Renal cortex interstitium (tissue), 11 donors: ENCODE results near the gene ABHD1. TPM values are rescaled to one million over a fixed set of nuclear protein-coding genes. Genes with fewer than 3 reads are reported as not detected.
A peak's percentile ranks its signal among the peaks of the same experiment; 100 is the strongest.
"Not testable (repeated sequence)": the region's sequence is repeated elsewhere in the genome, so short reads cannot be mapped to it uniquely, and the experiment has no call there.

Experiments used
- DNase-seq, 11 donors: peaks; one replicate each; pipeline ENCODE4 v3.0.0-alpha.2; 2013; ENCODE audit warnings: low read depth in 9 of 11, low spot score in 4 of 11; ENCODE audit errors: extremely low read depth in 1 of 11
- polyA plus RNA-seq, 3 donors: library from polyadenylated mRNA; unstranded; fragments of 120-200 nt; gene quantifications; one replicate each; pipeline ENCODE4 v1.2.1, GENCODE V29; 2013; ENCODE audit not compliant: insufficient read length in 3 of 3

ABHD1 gene
- polyA plus RNA-seq, 3 donors = 1.3 to 1.9 (median 1.6) TPM

DNA sequence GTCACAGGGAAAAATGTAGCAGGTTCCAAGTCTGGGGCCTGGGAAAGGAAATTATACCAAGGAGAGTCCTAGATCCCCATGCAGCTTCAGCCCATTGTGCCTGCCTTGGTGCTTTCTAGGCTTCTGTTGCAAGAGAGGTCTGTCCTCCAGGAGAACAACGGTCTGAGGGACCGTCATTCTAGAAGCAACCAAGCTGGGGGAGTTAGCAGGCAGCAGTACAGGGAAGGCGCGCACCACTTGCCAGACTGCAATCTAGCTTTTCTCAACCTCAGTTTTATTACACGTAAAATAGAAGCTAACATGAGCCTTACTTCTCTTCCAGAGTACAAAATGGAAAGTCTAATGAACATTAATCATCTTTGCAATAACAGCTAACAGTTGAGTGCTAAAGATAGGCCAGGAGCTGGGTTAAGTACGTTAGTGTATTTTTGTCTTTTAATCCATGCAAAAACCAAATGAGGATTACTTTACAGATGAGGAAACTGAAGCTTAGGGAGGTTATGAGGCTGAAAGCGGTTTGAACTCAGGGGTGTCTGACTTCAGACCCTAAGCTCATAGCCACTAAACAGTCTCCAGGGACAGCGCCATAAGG lies 27.1 kb downstream of the ABHD1 start:
- DNase-seq = no peak

DNA sequence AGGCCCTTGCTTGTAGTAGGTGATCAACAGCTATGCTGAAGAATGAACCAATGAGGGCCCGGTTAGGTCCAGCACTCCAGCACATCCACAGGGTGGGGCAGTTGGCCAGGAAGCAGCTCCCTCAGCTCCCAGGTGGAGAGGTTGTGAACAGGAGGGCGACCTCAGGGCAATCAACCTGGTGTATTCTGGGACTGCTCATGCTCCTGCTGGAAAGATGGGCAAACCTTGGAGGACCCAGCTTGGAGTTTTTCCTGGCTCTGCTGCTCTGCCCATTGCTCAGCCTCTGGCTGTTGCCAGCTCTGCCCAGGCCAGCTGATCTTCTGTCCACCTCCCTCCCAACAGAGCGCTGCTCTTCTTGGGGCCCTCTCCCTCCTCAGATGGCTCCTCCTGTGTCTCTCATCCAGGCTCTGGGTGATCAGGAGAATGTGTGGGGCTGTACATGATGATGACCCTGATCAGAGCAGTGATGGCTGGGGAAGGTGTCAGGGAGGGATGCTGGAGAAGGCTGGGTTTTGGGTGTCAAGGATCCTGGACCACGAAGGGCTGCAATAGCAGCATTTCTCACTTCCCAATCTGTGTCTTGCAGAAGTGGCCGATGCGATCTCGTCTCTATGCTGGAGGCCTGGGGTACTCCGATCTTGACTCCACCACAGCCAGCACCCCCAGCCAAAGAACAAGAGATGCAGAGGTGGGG lies 28.6 kb downstream of the ABHD1 start:
- no peak for DNase-seq

DNA sequence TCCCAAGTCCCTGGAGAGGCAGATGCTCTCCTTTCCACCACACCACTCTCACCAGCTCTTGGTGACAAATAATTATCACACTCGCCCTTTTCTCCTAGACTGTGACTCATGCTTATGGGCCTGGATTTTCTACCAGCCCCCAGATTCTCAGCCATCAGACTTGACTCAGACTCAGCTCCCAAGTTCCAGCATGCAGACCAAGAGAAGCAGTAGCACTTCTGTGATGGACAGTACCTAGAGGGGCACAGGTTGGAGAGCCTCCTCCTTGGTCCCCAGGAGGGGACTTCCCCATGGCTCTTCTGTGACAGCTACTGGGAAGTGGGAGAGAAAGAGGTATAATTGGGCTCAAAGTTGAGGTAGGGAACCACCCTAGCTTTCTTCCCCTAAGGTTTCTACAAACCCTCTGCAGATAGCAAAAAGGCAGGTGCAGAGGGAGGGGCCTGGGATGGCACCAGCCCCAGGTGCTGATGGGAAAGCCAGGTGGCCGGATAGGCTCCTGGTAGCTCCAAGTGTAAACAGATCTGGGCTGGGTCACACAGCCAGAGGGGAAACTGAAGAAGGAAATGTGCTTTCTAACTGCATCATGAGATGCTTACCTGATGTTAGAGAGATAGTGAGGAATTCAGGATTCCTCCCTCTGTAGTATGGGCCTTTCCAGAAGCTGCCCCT lies 29.3 kb downstream of the ABHD1 start:
- DNase-seq = no peak

DNA sequence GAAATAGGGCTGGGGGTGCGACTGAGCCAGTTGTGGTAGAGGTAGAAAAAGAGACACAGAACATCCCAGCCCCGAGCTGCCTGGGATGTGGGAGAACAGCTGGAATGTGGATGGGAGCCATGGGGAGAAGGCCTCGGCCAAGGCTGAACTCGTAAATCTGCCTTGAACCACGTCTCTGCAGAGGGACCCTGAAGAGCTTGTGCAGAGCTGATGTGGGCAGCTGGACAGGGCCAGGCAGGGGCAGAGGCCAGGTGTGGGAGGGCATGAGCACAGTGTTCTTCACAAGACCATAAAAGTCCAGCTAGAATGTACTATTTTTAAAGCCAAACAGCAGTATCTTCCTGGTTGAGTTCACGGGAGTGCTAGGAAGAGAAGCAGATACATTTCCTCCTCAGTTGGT lies 30.9 kb downstream of the ABHD1 start:
- DNase-seq = peak in 9 of 11 donors; percentile 25 to 55 (median 40)

DNA sequence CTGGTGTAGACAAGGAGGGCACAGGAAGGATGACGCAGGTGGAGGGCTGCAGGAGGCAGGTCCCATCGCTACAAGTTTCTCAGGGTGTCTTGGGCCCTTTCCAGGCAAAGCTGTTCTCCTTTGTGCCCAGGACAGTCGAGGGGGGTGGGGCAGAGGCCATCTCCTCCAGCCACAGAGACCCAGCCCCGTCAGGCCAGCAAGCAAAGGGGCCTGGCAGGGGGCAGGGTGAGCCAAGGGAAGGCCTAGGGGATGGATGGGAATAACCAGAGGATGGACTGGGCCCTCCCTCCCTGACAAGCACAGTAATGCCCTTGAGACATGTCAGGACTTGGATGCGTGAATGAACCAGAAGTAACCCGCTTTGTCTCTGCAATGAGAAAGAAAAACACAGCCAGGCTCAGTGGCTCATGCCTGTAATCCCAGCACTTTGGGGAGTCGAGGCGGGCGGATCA lies 31.5 kb downstream of the ABHD1 start:
- no peak for DNase-seq

DNA sequence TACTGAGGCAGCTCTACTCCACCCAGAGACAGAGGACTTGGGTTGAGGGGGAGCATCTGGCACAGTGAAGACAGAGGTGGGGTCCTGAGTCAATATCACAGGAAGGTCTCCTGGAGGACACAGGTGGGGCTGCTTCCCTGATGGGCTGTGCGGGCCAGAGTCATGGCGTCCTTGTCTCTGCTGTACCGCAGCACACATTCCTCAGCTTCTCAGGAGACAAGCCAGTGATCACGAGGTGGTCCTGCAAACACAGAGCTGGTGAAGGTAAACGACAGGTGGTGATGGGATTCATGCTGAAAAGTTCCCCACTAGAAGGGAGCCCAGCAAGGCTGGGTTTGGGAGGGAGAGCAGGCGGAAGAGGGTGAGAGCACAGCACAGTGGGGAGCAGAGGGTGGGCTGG lies 34.9 kb downstream of the ABHD1 start:
- DNase-seq = no peak

DNA sequence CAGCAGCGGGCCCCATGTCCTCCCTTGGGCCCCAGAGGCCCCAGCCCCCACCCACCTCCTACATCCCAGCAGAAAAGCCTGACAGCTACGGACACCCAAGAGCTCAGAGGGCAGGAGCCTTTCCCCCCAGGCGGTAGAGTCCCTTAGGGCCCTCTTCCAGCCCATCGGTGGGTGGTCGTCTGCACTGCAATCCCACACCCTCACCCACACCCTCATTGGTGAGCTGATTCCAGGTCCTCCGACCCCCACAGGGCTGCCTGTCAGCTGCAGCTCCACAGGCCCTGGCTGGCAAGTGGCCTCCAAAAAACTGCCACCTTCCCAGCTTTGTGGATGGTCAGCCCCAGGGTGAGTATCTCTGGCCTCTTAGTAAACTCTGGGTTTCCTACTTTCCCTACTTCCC lies 35.7 kb downstream of the ABHD1 start:
- no peak for DNase-seq

DNA sequence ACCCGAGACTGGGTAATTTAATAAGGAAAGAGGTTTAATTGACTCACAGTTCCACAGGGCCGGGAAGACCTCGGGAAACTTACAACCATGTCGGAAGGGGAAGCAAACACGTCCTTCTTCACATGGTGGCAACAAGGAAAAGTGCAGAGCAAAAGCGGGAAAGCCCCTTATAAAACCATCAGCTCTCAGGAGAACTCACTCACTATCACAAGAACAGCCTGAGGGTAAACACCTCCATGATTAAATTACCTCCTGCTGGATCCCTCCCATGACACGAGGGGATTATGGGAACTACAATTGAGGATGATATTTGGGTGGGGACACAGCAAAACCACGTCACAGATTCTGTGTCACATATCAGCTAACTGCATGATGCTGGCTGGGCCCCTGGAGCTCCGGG lies 36.6 kb downstream of the ABHD1 start:
- no peak for DNase-seq

DNA sequence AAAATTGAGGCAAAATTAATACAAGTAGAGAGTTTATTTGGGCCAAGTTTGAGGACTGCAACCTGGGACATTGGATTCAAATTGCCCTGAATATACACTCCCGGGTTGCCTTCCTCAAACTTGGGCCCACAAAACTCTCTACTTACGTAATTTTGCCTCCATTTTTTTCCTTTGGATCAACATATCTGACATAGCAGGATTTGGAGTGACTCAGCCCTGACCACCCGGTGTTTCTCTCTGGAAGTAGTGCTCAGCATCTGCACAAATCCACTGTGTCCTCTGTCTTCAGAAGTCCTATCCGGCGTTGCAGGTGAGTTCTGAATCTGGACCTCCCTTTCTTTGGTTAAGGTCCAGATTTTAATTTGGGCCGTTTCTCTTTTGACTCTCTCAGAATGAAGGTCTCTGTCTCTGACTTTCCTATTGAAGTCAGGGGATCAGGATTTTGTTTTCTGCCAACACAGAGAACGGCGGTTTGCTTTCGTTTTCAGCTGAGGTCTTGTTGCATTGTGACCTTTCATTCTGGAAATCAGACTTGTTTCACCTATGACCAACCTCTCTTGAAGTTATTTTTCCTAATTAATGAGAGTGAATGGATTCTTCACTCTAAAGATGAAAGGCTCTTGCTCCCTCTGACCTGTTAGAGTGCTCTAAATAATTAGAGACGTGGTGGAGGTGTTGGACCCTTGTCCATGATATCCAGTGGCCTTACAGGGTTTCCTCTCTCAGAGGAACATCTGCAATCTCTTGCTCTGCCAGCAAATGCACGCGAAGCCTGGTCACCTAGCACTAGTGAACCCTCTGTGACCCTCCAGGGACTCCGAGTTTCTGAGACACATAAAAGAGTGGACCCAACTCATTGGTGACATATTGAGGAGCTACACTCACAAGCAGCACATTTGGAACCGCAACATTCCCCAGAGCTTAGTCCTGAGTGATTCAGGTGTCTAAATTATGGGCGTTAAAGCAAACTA lies 38.8 kb downstream of the ABHD1 start:
- DNase-seq = no peak

DNA sequence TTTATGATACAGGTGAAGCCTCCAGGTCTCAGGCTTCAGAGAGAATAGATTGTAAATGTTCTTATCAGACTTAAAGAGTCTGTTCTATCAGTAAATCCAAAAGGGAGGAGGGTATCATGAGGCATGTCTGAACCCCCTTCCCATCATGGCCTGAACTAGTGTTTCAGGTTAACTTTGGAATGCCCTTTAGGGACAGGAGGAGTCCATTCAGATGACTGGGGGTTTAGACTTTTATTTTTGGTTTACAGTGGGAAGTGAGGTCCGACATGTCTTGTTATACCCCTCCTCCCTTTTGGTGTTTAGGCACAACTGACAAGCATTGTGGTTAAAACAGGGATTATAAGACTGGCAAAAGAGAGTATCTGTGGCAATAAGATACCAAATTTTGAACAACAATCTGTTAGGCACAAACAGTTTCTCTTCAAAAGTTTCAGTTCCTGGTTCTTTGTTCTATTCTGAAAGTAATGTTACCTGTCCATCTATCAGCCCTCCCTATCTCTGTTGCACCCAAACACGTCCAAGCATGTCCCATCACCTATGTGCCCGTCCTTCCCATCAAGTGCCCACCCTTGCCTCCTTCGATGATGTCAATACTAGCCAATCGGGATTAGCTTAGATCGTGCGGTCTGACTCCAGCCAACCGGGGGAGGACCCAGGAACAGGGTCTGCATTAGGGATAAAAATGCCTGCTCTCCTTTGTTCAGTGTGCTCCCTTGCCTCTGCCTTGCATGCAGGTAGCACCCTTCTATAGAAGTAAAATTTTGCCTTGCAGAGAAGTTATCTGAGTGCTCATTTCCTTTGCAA lies 41.5 kb downstream of the ABHD1 start:
- DNase-seq = no peak

DNA sequence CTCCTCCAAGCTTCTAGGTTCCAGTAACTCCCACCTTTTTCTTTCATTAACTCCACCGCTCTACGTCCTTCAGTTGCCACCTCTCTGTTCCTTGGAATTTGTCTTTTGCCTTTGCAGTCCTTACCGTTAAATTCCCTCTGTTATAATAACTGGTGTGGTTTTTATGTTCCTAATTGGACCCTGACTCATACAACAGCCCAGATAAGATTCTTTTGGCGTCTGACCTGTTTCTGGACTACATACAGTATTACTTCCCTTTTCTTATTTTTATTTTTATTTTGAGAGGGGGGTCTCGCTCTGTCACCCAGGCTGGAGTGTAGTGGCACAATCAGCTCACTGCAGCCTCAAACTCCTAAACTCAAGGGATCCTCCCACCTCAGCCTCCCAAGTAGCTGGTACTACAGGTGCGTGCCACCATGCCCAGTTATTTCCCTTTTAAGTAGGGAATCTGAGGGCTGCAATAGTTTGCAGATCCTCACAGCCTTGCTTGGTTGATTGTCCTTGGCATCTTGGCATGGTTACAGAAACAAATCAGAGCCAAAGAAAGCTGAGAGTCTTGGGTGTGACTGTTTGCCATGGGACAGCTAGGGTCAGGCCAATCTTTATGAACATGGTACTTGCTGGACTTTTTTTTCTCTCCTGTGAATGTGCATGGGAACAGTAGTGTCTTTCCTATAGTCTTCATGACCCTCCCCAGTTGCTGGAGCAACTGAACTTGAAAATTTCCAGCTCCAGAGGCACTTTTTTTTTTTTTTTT lies 47.1 kb downstream of the ABHD1 start:
- no peak for DNase-seq

DNA sequence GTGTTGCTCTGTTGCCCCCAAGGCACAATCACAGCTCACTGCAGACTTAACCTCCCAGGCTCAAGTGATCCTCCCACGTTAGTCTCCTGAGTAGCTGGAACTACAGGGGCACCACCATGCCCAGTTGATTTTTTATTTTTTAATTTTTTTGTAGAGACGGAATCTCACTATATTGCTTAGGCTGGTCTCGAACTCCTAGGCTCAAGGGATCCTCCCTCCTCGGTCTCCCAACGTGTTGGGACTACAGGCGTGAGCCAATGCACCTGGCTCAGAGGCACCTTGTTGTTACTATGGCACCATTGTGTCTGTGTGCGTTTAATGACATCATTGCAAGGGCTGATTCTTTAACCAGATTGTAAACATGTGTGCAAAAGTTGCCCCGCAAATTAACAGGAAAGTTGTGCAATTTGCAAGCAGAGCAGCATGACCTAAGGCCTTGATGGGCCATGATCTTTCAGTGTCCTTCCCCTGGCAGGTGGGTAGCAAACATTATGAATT lies 47.8 kb downstream of the ABHD1 start:
- DNase-seq = no peak

DNA sequence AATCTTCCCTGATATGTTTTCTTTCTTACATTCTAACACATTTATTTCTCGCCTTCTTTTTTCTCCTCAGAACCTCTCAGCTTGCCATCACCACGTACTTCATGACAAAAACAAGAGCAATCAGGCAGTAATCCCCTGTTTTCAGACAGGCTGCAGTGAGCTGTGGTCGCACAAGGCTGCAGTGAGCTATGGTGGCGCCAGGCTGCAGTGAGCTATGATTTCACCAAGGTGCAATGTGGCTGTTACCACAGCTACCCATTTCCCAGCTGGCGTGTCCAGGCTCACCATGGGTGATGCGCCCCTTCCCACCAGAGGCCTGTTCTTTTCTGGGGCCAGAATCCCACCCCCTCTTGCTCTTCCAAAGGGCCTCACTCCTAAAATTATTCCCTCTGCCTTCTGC lies 51.0 kb downstream of the ABHD1 start:
- DNase-seq = no peak

DNA sequence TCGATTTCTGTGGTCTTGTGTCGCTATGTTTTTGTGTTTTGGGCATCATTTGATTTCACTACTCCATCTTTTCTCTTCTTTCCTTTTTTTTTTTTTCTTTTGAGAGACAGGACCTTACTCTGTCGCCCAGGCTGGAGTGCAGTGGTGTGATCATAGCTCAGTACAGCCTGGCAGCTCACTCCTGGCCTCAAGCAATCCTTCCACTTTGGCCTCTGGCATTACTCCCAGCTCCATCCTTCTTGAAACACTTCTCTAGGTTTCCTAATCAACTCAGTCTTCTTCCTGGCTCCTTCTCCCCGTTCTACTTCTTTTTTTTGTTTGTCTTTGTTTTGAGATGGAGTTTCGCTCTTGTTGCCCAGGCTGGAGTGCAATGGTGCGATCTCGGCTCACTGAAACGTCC lies 51.7 kb downstream of the ABHD1 start:
- DNase-seq = no peak

DNA sequence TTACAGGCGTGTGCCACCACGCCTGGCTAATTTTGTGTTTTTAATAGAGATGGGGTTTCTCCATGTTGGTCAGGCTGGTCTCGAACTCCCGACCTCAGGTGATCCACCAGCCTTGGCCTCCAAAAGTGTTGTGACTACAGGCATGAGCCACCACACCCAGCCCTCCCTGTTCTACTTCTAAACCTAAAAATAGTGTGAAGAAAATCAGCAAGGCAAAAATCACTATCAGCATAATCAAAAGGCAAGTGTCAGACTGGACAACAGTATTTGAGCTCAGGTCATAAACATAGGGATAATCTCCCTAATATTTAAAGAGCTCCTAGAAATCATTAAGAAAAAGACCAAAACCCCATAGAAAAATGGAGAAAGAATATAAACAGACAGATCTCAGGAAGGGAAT lies 52.2 kb downstream of the ABHD1 start:
- DNase-seq = not testable (repeated sequence)

DNA sequence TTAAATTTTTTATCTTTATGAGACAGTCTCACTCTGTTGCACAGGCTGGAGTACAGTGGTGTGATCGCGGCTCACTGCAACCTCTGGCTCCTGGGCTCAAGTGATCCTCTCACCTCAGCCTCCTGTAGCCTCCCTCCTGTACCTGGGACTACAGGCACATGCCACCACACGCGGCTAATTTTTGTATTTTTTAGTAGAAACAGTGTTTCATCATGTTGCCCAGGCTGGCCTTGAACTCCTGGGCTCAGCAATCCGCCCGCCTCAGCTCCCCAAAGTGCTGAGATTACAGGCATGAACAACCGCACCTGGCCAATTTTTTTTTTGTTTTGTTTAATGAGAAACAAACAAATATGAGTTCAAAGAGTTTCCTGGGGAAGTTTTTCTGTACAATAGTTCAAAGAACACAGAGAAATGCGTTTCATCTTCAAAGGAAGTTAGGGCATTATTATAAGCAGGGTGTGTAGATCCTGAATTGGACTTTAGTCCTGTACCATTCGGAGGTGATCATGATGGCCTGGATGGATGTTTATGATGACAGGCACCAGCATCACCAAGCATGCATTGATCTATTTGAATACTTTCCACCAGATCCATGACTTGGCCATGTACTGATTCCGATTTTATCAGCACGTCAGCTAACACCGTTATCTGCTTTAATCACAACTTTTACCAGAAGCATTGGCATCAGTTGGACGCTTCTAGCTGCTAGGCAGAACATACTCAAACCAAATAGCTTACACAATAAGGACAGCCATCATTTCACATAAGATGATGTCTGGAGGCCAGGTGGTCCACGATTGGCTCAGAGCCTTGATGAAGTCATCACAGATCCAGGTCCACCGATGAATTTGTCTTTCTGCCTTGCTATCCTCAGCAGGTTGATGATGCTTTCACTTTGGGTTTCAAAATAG lies 54.1 kb downstream of the ABHD1 start:
- DNase-seq = no peak

DNA sequence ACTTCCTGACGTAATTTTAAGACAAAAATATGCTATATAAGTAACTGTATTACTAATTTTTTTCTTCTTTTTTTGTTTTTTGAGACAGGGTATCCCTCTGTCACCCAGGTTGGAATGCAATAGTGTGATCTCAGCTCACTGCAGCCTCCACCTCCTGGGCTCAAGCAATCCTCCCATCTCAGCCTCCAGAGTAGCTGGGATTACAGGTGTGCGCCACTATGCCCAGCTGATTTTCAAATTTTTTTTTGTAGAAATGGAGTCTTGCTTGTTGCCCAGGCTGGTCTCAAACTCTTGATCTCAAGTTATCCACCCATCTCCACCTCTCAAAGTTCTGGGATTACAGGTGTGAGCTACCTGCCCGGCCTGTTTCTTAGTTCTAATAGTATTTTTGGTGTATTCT lies 54.9 kb downstream of the ABHD1 start:
- no peak for DNase-seq
